Endothelial cell of hepatic sinusoid (primary cell): ENCODE measurements around the gene YPEL3.

Experiments used
- in situ Hi-C: cut with HindIII; loops from 2 replicates; pipeline ENCODE4 v1.10.0; 2017; ENCODE audit warnings: low sequenced_read_pairs

Gene YPEL3

DNA sequence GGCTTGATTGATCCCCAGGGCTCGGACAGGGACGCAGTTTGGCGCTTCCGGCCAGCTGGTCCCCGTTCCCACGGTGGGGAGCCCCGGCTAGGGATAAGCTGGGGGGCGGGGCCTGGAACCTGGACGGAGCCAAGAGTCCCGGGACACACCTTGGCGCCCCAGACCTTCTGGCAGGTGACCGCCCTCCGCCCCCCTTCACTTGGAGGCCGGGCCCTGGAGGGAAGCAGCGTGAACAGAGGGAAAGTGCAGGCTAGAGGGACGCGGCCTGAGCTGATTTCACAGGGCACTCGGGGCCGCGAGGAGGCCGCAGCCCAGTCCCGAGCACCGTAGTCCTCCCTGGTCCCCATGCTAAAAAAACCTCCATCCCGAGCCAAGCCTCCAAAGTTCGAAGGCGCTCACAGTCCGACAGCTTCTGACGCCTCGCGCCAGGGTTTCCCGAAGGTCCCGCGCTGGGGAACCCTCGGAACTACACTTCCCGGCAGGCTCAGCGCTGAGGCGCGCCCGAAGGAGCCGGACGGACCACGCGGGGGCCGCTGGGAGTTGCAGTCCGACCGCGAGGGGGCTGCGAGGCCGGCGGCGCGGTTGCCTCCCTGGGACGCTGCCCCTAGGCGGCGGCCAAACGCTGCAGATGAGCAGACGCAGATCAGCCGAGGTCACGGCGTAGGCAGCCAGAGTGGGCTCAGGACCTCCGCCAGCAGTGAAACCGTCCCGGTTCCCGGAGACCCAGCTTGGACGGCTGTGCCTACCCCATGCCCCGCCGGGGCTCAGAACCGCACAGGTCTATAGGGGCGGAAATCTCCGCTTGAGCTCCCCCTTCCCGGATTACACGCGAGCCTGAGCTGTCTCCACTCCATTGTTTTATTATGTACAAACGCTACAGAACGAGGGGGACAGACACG, 4.3 kb downstream of the YPEL3 start, which contains the start of gene TBX6:
TBX6 (minus strand) TSS at position 451 of the 899 bp plus-strand sequence. CDS start 731 bp downstream, outside the sequence.
- in situ Hi-C loops, result no loop called here

DNA sequence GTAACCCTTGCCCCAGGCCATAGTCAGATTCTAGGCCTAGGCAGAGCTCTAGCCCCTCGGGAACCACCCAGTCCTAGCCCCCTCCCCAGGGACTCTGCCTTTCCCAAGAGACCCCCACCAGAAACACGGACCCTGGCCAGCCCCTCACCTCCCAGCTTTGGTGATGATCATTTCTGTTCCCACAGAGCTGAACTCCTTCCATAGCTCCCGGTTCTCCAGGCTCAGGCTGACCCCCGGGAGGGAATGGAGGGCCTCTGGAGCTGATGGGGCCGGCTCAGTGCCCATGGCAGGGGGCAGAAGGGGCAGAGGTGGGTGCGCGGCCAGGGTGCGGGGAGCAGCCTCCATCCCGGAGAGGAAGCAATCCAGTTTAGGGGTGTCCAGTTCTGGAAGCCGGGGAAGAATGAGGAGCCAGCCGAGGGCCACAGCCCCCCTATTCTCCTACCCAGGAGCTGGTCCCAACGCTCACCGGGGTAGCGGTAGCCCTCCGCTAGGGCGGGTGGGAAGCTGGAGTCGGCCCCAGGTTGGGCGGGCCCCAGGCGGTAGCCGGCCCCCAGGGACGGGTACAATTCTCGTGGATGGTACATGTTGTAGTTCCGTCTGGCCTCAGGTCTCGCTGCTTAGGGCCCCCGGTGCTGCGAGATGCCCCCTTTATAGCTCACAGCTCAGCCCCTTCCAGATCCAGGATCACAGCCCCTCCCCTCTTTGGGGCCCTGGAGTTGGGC, 5.2 kb downstream of the YPEL3 start:
- in situ Hi-C loops, result no loop called here

DNA sequence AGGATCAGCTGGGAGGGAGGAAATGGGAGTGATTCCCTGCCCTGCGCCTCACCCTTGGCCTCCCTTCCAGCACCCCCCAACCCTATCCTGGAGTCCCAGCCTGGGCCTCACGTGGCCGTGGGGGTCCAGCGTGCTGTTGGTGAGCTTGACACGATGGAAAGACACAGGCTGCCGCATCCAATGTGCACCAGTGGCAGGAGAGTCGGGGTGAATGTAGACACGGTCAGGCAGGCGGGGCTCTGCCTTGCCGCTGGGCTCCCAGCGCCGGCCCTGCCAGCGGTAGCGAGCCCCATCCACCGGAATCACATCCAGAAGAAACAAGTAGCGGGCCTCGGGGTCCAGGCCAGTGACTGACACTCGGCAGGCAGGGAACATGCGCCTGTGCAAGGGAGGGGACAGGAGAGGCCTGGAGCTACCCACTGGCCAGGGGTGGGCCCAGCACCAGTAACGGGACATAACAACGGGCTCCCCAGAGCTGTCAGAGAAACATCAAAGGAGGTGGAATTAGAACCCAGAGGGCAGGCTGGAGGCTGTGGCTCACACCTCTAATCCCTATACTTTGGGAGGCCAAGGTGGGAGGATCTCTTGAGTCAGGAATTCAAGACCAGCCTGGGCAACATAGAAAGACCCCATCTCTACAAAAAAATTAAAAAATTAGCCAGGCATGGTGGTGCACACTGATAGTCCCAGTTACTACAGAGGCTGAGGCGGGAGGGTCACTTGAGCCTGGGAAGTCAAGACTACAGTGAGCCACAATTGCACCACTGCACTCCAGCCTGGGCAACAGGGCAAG, 7.0 kb downstream of the YPEL3 start:
- in situ Hi-C loops, result no loop called here

DNA sequence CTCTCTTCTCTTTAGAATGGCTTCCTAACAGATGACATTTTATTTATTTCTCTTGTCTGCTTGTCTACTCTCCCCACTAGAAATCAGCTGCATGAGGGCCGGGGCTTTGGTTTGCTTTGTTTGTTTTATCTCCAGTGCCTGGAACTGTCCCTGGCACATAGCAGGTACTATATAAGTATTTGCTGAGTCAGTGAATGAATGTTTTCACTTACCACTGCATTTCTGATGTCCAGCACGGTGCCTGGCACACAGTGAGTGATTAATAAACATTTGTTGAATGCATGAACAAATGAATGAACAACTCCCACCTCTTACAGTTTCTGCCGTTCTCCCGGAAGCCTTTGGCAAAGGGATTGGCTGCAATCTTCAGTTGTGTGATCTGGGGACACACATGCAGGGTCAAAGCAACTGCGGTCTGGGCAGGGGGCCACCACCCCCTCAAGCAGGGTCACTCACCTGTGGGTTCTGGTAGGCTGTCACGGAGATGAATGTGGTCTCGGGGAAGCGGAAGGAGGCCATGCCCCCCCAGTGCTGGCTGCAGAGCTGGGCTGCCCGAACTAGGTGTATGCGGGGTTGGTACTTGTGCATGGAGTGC, 7.7 kb downstream of the YPEL3 start:
- in situ Hi-C loops, result no loop called here

DNA sequence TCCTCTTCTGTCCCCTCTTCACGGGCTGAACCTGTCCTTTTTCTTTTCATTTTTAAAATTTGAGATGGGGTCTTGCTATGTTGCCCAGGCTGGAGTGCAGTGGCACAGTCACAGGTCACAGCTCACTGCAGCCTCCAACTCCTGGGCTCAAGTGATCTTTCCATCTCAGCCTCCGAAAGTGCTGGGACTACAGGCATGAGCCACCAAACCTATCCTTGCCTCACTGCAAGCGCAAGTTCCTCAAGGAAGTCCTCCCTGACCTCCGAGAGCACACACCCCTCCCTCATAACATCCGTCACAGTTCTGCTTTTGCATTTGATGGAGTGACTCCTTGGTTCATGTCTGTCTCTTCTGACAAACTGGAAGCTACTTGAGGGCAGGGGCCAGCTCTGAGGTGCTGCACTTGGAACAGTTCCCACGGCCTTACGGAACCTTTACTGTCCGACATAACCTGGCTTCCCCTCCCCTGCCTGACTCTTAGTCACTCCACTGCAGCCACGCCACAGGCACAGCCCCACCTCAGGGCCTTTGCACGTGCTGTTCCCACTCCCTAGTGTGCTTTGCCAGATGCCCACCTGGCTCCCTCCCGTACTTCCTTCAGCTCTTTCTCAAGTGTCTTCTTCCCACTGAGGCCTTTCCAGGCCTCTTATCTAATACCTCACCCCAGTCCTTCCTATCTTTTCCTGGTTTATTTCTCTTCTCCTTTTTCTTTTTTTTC, 8.7 kb downstream of the YPEL3 start:
- in situ Hi-C loops, result no loop called here

GRCh38 chr16:30086291-30087140, 9.5 kb downstream of the YPEL3 start:
- in situ Hi-C loops, result no loop called here

- in situ Hi-C loops, result no loop called here
Observed at GRCh38 chr16:30085820-30086219, 10.2 kb downstream of the YPEL3 start.

DNA sequence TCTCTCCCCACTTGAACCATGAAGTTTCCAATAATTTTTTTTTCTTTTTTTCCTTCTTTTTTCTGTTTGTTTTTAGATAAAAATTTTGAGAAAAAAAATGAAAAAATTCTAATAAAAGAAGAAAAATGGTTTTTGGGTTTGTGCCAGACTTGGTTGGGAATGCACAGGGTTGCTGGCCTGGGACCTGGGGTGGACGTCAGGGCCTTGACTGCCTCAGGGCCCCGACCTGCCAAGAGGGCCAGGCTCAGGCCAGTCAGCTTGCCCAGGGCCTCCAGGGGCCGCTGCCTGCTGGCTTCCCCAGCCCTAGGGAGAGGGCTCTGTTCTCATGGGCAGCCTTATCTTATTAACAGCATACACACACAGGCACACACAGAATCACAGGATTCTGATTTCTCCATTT, 10.8 kb downstream of the YPEL3 start:
- in situ Hi-C loops, result no loop called here

DNA sequence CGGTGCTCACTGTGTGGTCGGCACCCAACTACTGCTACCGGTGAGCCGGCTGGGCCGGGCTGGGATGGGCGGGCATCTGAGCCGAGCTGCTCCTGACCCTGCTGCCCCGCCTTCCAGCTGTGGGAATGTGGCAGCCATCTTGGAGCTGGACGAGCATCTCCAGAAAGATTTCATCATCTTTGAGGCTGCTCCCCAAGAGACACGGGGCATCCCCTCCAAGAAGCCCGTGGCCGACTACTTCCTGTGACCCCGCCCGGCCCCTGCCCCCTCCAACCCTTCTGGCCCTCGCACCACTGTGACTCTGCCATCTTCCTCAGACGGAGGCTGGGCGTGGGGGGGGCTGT, 11.2 kb downstream of the YPEL3 start:
- in situ Hi-C loops, result no loop called here

DNA sequence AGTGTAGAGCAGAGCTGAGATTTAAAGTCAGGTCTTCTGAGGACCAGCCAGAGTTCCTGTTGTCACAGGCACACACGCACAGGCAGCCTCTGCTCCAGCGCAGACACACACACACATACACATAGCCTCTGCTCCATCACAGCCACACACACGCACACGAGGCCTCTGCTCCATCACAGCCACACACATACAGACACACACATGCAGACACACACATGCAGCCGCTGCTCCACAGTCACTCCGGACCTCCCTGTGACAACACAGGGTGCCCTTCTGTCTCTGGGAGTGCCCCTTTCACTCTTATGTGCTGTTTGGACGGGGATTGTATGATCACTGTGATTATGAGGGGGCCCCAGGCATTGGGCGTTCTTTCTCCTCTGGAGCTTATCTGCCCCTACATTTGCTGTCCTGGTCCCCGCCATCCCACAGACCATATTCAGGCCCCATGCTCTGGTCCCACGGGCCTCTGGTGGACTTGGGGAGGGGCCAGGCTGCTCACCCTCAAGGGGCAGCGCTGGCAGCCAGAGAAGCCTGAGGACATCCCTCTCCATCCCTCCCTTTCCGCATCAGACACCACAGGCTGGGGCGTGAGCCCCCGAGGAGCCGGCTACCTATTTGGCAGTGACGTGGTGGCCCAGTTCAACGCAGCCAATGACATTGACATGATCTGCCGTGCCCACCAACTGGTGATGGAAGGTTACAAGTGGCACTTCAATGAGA, 11.8 kb downstream of the YPEL3 start:
- in situ Hi-C loops, result no loop called here

DNA sequence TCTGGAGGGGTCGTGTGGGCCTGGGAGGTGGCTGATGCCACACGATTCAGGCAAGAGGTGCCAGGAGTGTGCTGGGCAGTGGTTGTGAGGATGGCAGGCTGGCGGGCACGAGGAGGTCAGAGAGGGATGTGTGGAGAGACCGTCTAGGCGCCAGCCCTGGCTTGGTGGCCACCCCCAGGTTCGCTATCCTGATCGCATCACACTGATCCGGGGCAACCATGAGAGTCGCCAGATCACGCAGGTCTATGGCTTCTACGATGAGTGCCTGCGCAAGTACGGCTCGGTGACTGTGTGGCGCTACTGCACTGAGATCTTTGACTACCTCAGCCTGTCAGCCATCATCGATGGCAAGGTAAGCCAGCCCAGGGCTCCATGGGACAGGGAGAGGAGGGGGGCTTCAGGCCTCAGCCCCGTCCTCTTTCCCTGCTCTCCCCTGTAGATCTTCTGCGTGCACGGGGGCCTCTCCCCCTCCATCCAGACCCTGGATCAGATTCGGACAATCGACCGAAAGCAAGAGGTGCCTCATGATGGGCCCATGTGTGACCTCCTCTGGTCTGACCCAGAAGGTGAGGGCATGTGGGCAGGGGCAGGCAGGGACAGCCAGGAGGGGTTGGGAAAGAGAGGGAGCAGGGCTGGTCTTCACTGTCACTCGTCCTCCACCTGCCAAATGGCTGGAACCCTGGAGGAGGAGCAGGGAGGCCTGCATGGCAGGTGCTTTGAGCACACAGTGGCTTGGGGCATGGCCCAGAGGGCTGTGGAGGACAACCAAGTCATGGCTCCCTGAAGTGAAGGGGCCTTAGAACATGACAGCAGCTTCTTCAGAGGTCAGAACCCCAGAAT, 12.6 kb downstream of the YPEL3 start:
- in situ Hi-C loops, result no loop called here

GRCh38 chr16:30082545-30083090, 13.4 kb downstream of the YPEL3 start:
- in situ Hi-C loops, result no loop called here

DNA sequence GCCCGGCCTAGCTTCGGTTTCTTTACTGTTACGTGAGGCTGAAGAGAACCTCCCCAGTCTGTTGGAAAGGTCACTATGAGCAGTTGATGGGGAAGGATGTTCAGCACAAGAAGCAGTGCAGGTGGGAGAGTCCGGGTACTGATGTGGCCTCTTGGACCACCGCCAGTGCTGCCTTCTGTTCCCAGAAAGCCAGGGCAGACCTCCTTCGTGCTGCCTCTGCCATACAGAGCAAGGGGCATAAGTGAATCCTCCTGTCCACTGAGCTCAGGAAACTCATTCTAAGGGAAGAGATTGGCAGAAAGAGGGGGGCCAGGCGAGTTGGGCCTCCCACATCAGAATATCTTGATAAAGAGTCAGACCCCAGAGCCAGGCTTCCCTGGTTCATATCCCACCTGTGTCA, 16.5 kb downstream of the YPEL3 start:
- in situ Hi-C loops, result no loop called here

- in situ Hi-C loops, result no loop called here
Observed at GRCh38 chr16:30078744-30079143, 17.3 kb downstream of the YPEL3 start.

DNA sequence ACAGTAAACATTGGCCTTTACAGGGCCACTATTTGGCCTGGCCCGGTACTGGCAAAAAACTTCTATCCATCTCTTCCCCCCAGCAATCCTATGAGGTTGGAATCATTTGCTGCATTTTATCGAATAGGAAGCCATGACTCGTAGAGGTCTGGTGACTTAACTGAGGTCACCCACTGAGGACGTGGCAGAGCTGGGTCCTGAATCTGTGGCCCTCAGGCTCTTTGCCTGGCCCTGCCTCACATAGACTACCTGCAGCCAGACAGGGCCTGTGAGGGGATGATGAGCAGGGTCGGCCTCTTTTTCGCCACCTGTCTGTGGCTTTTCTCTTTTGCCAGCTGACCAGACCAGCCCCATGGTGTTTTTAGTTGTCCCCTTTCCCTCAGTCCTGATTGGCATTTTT, 18.4 kb downstream of the YPEL3 start:
- in situ Hi-C loops, result no loop called here

DNA sequence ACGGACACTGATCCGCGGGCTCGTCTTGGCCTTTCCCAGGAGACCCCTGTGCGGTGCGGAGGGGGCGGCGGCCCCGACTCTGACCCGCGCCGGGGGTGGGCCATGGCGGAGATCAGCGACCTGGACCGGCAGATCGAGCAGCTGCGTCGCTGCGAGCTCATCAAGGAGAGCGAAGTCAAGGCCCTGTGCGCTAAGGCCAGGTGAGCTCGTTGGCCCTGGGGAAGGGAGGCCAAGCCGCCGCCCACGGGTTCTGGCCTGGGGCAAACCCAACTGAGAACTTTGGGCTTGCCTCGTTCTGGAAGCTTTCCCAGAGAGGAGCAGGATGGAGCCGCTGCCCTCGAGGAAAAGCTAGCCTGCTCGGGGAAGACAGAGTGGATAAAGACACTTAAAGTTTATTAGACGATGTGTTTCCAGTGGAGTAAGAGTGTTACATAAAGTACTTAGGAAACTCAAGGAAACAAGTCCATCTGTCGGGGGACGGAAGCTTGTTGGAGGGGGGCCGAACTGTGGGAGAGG, 19.7 kb downstream of the YPEL3 start:
- in situ Hi-C loops, result no loop called here

GRCh38 chr16:30075503-30076275, 20.3 kb downstream of the YPEL3 start, which contains the start of gene PPP4C:
Gene PPP4C (plus strand): TSS chr16:30075994. CDS start chr16:30076378, 384 bp downstream.
- in situ Hi-C loops, result no loop called here
